Activated CD4-positive, alpha-beta T cell treated with anti-CD3 and anti-CD28 coated beads for 24 hours (primary cell): Measurements from ENCODE around the gene MSMB.
"Not testable (repeated sequence)": the region's sequence is repeated elsewhere in the genome, so short reads cannot be mapped to it uniquely, and the experiment has no call there.

Experiments used
- DNase-seq, 2 donors: peaks; one replicate each; pipeline ENCODE4 v3.0.0-alpha.2; 2020; ENCODE audit warnings: low read depth in 2 of 2

Gene MSMB

GRCh38 chr10:46046261-46046660 is at the start of gene MSMB:
TSS of gene MSMB (minus strand) at chr10:46046269. CDS start at chr10:46046237, 32 bp downstream.
- DNase-seq = no peak

GRCh38 chr10:46094931-46095750 is 49.1 kb upstream of the MSMB start:
- no peak for DNase-seq

- no peak for DNase-seq
These were observed 48.1 kb upstream of the MSMB start for GRCh38 chr10:46094197-46094500.

GRCh38 chr10:46093316-46094196 is 47.5 kb upstream of the MSMB start:
- not testable (repeated sequence) for DNase-seq

GRCh38 chr10:46092524-46093081 is 46.5 kb upstream of the MSMB start:
- DNase-seq = no peak

GRCh38 chr10:46091828-46092523 is 45.9 kb upstream of the MSMB start:
- no peak for DNase-seq

- no peak for DNase-seq
These were observed 45.2 kb upstream of the MSMB start for GRCh38 chr10:46091080-46091827.

- DNase-seq = no peak
These were observed 44.3 kb upstream of the MSMB start for GRCh38 chr10:46090258-46090812.

GRCh38 chr10:46087381-46087780 is 41.3 kb upstream of the MSMB start:
- not testable (repeated sequence) for DNase-seq

- DNase-seq = no peak
These were observed 38.5 kb upstream of the MSMB start for GRCh38 chr10:46084321-46085165.

- no peak for DNase-seq
These were observed 34.8 kb upstream of the MSMB start for GRCh38 chr10:46080886-46081285.

GRCh38 chr10:46079831-46080585 is 33.9 kb upstream of the MSMB start:
- DNase-seq = no peak

GRCh38 chr10:46077731-46078413 is 31.8 kb upstream of the MSMB start:
- no peak for DNase-seq

GRCh38 chr10:46077141-46077554 is 31.1 kb upstream of the MSMB start:
- no peak for DNase-seq

- no peak for DNase-seq
These were observed 29.8 kb upstream of the MSMB start for GRCh38 chr10:46075869-46076268.

- DNase-seq = no peak
These were observed 28.3 kb upstream of the MSMB start for GRCh38 chr10:46074196-46074946.

GRCh38 chr10:46073564-46073963 is 27.5 kb upstream of the MSMB start:
- no peak for DNase-seq

- no peak for DNase-seq
These were observed 24.7 kb upstream of the MSMB start for GRCh38 chr10:46070749-46071148.
